CD4-positive, alpha-beta T cell treated with Interferon gamma for 1 hour (primary cell): Measurements from ENCODE around the gene NRAP.
A peak's percentile ranks its signal among the peaks of the same experiment; 100 is the strongest.
"Not testable (repeated sequence)": the region's sequence is repeated elsewhere in the genome, so short reads cannot be mapped to it uniquely, and the experiment has no call there.

ENCODE experiments used
- DNase-seq: peaks from one replicate; pipeline ENCODE4 v3.0.0-alpha.2; 2020

Gene NRAP

GRCh38 chr10:113680190-113681111 lies 16.6 kb upstream of the NRAP start:
- peak; percentile 61 for DNase-seq

- peak; percentile 80 for DNase-seq
Measured at GRCh38 chr10:113679463-113680189, 15.8 kb upstream of the NRAP start, which contains the start of gene CASP7. TSS of gene CASP7 (plus strand) at chr10:113679912. CDS start at chr10:113697494, 17,582 bp downstream.

DNA sequence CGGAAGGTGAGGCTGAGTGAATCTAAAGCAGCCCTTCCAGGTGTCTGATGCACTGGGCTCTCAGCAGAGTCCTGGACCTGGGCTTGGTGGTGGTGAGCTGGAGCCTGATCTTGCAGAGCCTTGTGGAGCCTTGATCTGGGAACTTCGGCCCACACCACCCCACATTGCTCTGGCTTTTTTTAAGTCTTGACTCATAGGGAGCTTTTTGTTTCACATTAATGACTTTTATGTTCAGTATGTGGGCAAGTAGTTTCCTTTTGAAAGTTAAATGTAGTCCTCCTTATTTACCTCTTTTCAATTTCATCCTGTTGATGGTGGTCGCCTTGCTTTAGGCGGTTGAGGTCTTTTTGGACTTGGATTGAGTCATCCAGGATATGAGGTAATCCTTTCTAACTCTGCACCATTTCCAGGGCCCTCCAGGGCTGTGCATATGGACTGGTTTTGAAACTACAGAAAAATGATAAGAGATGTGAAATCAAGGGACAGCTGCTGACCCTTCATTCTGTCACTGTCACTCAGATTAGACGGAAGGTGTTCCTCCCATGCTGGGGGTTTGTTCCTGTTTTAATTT lies 2.9 kb upstream of the NRAP start:
- DNase-seq: no peak

DNA sequence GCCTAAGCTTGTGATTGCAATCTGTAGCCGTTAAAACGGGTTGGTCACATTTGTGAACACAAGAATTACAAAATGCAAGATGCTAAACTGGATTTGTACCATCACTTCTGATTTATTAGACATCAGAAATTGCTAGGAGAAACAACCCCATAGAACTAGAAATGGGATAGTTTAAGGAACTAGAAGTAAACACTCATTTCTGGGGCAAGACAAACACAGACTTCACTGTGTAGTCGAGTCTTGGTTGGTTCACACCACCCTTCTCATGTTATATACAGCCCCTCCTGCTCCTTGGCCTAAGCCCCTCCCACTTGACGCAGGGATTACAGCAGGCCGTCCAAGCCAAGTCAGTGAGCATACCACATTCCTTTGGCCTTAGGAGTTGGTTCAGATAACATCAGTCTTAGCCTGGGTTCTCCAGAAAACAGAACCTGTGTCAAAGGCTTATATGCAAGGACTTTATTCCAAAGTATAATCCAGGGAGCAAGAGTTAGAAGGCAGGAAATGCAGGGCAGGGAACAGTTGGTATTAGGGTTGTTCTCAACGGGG lies 2.0 kb upstream of the NRAP start:
- DNase-seq: no peak

- DNase-seq: no peak
Measured at GRCh38 chr10:113665352-113665751, 1.5 kb upstream of the NRAP start.

- DNase-seq: no peak
Measured at GRCh38 chr10:113663142-113663541, 699 bp downstream of the NRAP start.

DNA sequence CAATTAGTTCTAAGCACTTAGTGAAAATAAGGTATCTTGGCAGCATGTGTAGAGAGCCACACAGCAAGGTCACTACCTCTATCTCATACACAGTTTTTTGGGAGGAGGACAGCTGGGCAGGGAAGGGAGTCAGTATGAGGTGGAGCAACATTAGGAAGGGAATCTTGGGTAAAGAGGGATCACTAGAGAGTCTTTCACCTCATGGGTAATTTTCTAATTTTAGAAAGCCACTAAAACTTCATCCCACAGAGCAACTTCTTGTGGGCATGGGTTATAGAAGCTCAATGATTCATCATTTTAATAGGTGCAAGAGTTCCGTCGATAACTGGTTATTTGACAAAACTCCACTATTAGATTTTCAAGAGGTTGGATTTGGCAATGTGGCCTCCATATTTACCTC lies 2.5 kb downstream of the NRAP start:
- no peak for DNase-seq

DNA sequence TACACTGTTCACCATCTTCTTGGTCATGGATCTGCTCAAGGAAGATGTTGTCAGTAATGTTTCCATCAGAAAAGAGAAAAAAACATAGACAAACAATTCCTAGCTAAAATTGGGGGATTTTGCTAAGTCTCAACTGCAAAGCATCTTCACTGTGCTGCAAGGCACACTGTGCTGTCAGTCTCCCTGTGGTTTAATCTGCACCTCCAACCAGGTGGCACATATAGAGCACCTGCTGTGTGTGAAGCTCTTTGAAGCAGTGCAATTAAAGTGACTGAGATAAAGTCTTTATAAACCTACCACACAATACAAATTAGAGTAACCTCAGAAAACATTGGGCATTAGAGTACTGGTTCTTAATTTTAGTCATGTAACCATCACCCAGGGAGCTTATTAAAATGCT lies 6.3 kb downstream of the NRAP start:
- no peak for DNase-seq

DNA sequence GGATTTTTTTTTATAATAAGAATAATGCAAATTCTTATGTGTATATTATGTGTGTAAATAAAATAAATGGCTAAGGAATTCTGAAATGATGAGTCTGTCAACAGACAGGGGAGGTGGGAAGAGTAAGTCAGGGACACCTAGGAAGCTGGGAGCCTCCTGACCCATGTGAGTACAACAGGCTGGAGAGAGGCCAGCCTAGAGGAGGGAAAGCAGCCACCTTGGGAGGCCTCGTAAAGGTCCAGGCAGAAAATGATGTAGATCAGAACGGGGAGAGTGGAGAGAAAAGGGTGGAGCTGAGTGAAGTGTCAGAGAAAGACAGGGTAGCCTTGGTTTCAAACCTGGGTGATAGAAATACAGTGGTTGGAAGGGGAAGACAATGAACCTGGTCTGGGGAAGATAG lies 6.9 kb downstream of the NRAP start:
- DNase-seq: no peak

DNA sequence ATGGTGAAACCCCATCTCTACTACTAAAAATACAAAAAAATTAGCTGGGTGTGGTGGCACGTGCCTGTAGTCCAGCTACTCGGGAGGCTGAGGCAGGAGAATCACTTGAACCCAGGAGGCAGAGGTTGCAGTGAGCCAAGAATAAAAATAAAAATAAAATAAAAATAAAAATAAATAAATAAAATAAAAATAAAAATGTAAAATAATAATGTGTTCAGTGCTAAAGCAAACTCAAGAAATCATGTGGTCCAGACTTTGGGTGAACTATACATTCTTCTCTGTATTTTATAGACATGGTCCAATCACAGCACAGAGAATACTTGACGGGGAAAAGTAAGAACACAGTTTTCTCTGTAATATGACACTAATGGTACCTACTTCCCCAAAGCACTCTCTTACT lies 11.4 kb downstream of the NRAP start:
- not testable (repeated sequence) for DNase-seq

GRCh38 chr10:113651898-113652297 lies 11.9 kb downstream of the NRAP start:
- no peak for DNase-seq

DNA sequence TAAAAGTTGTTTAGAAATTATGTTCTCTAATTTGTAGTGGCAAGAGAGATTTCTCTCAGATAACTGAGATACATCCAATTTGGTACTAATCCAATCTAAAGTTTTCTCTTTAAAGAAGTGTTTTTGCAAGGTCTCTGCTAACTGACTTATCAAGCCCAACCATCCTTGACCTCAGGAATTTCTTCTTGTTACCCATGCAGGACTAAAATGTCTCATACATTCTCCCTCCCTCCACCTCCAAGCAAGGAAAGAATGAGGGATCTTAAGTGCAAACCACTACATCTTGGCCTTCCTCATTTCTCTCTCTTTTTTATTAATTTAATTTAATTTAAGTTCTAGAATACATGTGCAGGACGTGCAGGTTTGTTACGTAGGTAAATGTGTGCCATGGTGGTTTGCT lies 12.8 kb downstream of the NRAP start:
- no peak for DNase-seq

- no peak for DNase-seq
Measured at GRCh38 chr10:113650172-113650571, 13.7 kb downstream of the NRAP start.

DNA sequence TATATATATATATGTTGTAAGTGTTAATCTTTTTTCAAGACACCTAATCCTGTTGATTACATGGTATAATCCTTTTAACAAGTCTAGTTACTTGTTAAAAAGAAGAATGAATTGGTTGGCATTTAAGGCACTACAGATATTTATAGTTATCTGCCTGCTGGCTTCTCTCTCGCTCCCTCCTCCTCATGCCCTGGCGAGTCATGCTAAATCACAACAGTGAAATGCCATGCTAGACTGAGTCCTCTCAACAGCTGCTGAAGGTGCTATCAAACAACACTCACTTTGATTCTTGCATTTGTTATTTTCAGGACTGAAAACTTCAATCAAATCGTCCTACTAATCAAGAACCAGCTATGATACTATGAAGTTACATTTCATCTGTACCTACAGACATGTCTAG lies 15.4 kb downstream of the NRAP start:
- DNase-seq: no peak

DNA sequence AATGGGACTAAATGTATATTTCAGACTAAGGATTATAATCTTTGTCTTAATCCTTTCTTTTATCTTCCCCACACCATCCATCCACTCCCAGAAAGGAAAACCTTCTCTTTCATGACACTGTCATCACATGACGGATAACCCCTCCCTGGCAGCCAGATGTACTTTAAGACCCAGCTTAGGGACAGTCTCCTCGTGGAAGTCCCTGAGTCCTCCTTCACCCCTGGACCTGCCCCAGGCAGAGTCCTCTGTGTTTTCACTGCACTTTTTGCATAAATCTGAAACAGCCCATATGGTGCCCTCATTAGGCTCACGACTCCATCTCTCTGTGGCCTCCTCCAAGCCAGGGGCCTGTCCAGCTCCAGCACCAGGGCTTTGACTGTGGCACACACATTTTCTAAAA lies 16.0 kb downstream of the NRAP start:
- DNase-seq: no peak

DNA sequence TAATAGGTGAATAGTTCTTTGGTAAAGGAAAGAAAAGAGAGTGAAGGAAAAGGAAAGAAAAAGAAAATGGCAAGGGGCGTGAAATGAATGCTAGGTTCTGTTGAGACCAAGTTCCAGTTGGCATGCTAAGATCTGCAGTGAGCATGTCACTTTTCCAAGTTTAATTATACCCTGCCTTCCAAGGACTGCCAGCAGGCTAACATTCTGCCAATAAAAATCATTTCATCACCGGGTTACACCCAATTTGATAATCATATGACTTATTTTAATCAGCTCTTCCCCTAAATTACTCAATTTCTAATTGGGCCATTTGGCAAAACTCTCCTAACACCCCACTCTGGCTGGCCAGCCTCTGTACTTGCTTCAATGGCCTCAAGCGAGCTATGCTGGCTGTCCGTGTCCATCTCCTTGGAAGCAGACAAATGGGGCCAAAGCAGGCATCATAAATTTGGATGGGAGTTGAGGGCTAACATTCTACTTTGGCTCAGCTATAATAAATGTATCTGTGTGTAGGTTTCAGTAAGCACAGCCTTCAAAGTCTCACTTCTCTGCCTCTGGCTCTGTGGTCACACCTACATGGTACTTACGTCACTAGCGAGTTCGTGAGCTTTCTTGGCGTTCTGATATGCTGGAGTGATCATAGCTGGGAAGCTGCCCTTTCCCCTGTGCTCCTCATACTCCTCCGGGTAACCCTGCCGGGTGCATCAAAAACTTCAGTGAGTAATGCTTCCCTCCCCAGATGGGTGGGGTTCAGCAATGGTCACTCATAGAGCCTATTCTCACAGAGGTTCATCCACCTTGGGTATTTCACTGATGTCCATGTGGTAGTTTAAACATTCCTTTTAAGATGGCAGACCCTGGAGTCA lies 17.3 kb downstream of the NRAP start:
- no peak for DNase-seq

DNA sequence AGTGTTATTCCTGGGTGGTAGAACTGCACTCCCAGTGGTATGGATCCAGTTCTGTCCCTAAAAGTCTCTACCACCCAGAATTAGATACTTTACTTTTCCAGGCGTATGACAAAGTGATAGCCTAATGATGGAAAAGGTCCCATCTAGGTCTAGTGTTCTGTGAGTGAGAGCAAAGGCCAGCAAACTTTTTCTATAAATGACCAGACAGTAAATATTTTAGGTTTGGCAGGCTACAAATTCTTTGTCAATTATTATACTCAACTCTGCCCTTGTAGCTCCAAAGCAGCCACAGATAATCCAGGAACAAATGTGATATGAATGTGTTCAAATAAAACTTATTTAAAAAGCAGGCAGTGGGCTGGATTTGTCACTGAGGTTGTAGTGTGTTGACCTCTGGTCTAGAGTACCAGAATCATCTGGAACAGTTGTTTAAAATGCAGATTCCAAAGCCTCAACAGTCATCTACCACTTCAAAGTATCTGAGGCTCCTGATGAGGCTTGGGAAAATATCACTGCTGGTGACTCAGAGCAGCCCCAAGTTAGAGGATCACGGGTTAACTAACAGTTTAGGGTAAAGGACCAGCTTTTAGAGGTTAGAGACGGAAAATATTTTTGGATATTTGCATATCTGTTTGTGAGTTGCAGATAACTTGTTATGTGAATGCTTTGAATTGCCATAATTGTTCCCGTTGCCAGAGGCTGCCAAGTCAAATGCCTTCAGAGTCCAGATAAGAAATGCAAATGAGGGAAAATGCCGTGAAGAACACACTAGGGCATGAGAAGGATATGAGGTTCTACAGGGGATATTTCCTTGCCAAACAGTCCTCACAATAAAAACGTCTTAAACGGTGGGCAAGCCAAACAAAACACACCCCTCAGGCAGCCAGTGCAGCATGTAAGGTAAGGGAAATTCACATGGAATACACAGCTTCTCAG lies 19.4 kb downstream of the NRAP start:
- no peak for DNase-seq

DNA sequence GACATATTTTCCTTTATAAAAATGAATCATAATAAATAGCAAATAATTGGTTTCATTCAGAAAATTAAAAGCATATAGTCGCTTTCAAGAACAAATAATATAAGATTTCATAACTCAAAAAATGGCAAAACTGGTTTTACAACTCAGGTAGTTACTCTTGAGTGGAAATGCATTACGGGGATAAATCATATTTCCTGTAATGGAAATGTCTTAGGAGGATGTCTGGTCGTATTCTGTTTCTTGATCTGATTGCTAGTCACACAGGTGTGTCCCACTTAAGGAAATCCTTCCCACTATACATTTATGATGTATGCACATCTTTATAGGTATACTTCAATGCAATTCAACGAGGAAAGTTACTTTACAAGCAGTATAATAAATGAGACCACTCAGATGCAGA lies 20.7 kb downstream of the NRAP start:
- DNase-seq: no peak

GRCh38 chr10:113641702-113642101 lies 22.1 kb downstream of the NRAP start:
- DNase-seq: no peak

DNA sequence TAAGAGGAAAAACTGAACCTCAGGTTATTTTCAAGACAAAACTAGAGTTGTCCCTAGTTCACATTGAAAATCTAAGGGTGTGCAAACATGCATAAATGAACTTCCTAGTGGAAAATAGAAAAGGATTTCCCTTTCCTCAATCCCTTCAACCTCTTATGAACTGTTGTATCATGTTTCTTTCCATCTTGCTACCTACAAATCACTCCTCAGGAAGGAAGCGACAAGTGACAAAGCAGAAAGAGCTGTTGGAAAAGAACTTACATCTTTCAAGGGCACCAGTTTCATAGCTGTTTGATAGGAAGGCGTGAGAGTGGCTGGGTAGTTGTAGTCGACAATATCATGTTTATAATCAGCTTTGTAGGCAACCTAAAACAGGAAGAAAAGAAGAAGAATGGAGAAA lies 23.9 kb downstream of the NRAP start:
- DNase-seq: no peak

- DNase-seq: no peak
Measured at GRCh38 chr10:113631684-113632367, 32.0 kb downstream of the NRAP start.
